ENCODE results near the gene RAMP3.

Gene RAMP3

DNA sequence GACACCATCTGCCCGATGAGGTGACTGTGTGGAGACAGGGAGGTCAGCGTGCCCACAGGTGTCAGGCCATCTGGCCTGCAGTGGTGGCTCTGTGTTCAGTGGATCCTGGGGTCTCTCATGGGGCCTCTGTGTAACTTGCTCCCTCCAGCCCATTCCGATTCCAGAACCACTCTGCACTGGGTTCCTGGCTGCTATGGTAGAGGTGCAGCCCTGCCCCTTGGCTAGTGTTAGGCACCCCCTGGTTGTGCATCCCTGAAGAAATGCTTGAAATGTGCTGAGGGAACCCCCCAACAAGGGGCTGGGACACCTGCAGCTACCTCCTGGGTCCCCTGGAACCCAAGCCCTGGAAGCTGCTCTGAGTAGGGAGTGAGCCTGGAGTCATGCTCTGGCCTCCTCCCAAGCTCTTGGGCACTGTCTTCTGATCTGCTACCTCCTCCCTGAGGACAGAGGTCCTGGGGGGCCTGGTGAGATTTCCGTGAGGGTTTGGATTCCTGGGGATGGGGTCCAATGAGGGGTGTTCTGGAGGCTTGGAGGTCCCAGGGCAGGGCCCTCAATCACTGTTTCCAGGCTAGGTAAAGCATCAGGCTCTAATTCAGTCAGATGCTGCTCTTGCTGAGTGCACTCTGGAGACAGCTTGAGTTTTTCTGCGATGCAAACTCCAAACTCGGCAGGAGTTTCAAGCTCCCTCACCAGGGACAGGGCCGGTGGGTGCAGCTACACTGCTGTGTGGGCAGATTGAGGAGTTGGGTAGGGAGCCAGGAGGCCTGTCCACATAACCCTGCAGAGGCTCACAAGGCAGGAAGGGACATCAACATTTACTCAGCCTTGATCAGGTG, 27.7 kb downstream of the RAMP3 start:
- TF ChIP-seq, protein P1, sequence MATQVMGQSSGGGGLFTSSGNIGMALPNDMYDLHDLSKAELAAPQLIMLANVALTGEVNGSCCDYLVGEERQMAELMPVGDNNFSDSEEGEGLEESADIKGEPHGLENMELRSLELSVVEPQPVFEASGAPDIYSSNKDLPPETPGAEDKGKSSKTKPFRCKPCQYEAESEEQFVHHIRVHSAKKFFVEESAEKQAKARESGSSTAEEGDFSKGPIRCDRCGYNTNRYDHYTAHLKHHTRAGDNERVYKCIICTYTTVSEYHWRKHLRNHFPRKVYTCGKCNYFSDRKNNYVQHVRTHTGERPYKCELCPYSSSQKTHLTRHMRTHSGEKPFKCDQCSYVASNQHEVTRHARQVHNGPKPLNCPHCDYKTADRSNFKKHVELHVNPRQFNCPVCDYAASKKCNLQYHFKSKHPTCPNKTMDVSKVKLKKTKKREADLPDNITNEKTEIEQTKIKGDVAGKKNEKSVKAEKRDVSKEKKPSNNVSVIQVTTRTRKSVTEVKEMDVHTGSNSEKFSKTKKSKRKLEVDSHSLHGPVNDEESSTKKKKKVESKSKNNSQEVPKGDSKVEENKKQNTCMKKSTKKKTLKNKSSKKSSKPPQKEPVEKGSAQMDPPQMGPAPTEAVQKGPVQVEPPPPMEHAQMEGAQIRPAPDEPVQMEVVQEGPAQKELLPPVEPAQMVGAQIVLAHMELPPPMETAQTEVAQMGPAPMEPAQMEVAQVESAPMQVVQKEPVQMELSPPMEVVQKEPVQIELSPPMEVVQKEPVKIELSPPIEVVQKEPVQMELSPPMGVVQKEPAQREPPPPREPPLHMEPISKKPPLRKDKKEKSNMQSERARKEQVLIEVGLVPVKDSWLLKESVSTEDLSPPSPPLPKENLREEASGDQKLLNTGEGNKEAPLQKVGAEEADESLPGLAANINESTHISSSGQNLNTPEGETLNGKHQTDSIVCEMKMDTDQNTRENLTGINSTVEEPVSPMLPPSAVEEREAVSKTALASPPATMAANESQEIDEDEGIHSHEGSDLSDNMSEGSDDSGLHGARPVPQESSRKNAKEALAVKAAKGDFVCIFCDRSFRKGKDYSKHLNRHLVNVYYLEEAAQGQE (IDR thresholded peaks at IDR 0.05; ENCODE audit: insufficient read depth in 1 of 2, low read depth in 2 of 2, low read length in 2 of 2), result no peak
- TF ChIP-seq SIN3A (IDR thresholded peaks at IDR 0.05; ENCODE audit: borderline replicate concordance, insufficient read depth, low read length) (no peak), TAF1 (IDR thresholded peaks at IDR 0.05; ENCODE audit: borderline replicate concordance, insufficient read depth, low read length) (no peak), POLR2AphosphoS5 (IDR thresholded peaks at IDR 0.05; ENCODE audit: low read depth, low read length) (no peak), FOXP2 (optimal IDR thresholded peaks at IDR 0.05; ENCODE audit: borderline replicate concordance, extremely low read depth, extremely low read length, insufficient read depth) (no peak)

DNA sequence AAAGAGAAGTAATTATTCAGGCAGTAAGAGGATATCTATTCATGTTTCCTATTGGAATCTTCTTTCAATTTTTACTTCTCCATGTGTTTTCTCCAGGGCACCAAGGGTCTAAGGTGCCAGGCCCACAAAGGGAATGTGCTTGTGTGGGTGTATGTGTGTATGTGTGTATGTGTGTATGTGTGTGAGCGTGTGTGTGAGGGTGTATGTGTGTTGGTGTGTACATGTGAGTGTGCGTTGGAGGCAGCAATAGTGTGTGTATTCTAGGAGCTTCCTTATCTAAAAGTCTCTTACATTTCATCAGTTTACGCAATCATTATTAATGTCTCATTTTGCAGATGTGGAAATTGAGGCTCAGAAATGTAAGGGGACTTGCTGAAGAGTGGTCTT, 28.3 kb downstream of the RAMP3 start:
- no peak for TF ChIP-seq TAF1 (IDR thresholded peaks at IDR 0.05; ENCODE audit: borderline replicate concordance, insufficient read depth, low read length)
- TF ChIP-seq, protein P1 (IDR thresholded peaks at IDR 0.05; ENCODE audit: insufficient read depth in 1 of 2, low read depth in 2 of 2, low read length in 2 of 2), result no peak
- TF ChIP-seq SIN3A (IDR thresholded peaks at IDR 0.05; ENCODE audit: borderline replicate concordance, insufficient read depth, low read length), result no peak
- no peak for TF ChIP-seq POLR2AphosphoS5 (IDR thresholded peaks at IDR 0.05; ENCODE audit: low read depth, low read length)
- no peak for TF ChIP-seq FOXP2 (optimal IDR thresholded peaks at IDR 0.05; ENCODE audit: borderline replicate concordance, extremely low read depth, extremely low read length, insufficient read depth)

DNA sequence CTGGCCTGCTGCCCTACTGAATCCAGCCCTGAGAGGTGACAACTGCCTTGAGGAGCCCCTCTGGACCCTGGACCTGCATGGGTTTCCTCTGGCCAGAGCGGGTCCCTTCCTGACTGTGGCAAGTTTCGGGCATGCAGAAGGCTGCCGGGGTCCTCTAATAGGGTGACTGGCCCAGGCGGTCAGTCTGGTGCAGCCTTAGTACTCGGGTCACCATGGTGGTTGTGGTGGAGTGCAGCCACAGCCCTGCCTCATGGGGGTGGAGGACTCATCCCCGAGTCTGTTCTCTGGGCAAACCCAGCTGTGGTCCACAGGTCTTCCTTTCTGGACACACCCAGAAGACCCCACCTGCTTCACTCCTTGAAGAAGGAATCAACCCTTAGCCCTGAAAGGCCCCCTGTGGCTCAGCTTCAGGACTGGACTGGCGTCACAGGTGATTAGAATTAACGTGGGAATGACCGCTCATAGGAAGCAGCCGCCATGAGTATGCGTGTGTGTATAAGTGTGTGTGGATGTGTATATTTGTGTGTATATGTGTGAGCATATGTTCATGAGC, 28.7 kb downstream of the RAMP3 start:
- no peak for TF ChIP-seq POLR2AphosphoS5 (IDR thresholded peaks at IDR 0.05; ENCODE audit: low read depth, low read length)
- TF ChIP-seq TAF1 (IDR thresholded peaks at IDR 0.05; ENCODE audit: borderline replicate concordance, insufficient read depth, low read length), result no peak
- TF ChIP-seq, protein P1 (IDR thresholded peaks at IDR 0.05; ENCODE audit: insufficient read depth in 1 of 2, low read depth in 2 of 2, low read length in 2 of 2), result no peak
- no peak for TF ChIP-seq SIN3A (IDR thresholded peaks at IDR 0.05; ENCODE audit: borderline replicate concordance, insufficient read depth, low read length)
- TF ChIP-seq FOXP2 (optimal IDR thresholded peaks at IDR 0.05; ENCODE audit: borderline replicate concordance, extremely low read depth, extremely low read length, insufficient read depth), result no peak

DNA sequence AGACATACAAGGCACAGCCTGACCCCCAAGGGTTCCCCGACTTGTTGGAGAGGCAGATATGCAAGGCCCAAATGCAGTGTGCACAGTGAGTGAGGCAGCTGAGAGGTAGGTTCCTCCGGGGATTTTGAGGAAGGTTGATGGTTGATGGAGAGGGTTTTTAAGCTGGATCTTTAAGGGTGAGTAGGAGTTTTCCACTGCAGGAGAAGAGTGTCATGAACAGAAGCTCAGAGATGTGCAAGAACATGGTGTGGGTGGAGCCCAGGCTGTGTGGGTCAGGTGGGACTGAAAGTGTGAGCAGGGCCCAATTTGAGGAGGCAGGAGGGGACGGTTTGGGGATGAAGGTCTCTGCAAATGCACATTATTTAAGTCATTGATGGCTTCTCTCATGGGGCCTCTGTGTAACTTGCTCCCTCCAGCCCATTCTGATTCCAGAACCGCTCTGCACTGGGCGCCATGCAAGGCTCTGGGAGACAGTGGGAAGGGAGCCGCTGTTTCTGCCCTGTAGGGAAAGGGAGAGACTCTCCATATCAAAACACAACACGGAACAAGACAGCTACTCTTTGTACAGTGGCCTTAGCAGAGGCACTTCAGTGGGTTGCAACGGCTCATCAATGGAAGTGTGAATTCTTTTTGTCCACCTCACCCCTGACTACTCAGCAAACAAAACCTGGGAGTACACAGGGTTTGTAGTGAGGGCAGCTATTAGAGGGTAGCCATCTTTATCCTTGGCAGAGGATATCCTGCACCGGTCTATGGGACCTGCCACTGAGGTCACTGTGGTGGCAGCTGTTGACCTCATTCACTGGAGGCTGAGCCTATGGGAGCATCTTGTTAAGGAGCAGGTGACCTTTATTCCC, 29.7 kb downstream of the RAMP3 start:
- TF ChIP-seq SIN3A (IDR thresholded peaks at IDR 0.05; ENCODE audit: borderline replicate concordance, insufficient read depth, low read length), result no peak
- TF ChIP-seq POLR2AphosphoS5 (IDR thresholded peaks at IDR 0.05; ENCODE audit: low read depth, low read length), result no peak
- TF ChIP-seq TAF1 (IDR thresholded peaks at IDR 0.05; ENCODE audit: borderline replicate concordance, insufficient read depth, low read length), result no peak
- no peak for TF ChIP-seq FOXP2 (optimal IDR thresholded peaks at IDR 0.05; ENCODE audit: borderline replicate concordance, extremely low read depth, extremely low read length, insufficient read depth)
- TF ChIP-seq, protein P1 (IDR thresholded peaks at IDR 0.05; ENCODE audit: insufficient read depth in 1 of 2, low read depth in 2 of 2, low read length in 2 of 2), result no peak

Data from PFSK-1 (cell line).